HUES48 (cell line): ENCODE results near the gene GRK6.

Experiments
- H3K27ac ChIP-seq: one replicate; pipeline ENCODE4 v1.7.0; 2013; ENCODE audit warnings: low read depth, low read length, inconsistent platforms
- H3K27me3 ChIP-seq: 2 replicates; pipeline ENCODE4 v1.6.1; 2013; ENCODE audit warnings: mild to moderate bottlenecking, low read length; ENCODE audit not compliant: control insufficient read depth, insufficient read depth
- H3K36me3 ChIP-seq: 2 replicates; pipeline ENCODE4 v1.6.1; 2013; ENCODE audit warnings: low read length; ENCODE audit not compliant: control insufficient read depth, insufficient read depth
- H3K4me1 ChIP-seq: 2 replicates; pipeline ENCODE4 v1.6.1; 2013; ENCODE audit warnings: mild to moderate bottlenecking, low read length; ENCODE audit not compliant: control insufficient read depth, insufficient read depth
- H3K4me3 ChIP-seq: 2 replicates; pipeline ENCODE4 v1.5.1; 2013; ENCODE audit warnings: mild to moderate bottlenecking, low read depth, low read length
- H3K9ac ChIP-seq: 2 replicates; pipeline ENCODE4 v1.6.1; 2013; ENCODE audit warnings: mild to moderate bottlenecking, low read depth, low read length, moderate library complexity
- H3K9me3 ChIP-seq: 2 replicates; pipeline ENCODE4 v1.6.1; 2013; ENCODE audit warnings: low read length; ENCODE audit not compliant: control insufficient read depth, insufficient read depth

The GRK6 gene

GRCh38 chr5:177426566-177427210, at the start of gene GRK6:
TSS of gene GRK6 (plus strand) at chr5:177426676. CDS start at chr5:177426846, 170 bp downstream.
- peaks cover 13% of the 10 kb centered on the region for H3K4me1 ChIP-seq
- H3K27me3 ChIP-seq, result no peaks in the 10 kb centered on the region
- peaks cover 19% of the 10 kb centered on the region for H3K36me3 ChIP-seq
- H3K9me3 ChIP-seq, result no peaks in the 10 kb centered on the region
- peak within 1 kb of the TSS; percentile 87 for H3K4me3 ChIP-seq
- peak within 1 kb of the TSS; percentile 97 for H3K9ac ChIP-seq
- peak within 1 kb of the TSS; percentile 97 for H3K27ac ChIP-seq

GRCh38 chr5:177377851-177378776, 48.4 kb upstream of the GRK6 start:
- no peak overlapping the region for H3K4me3 ChIP-seq
- no peaks in the 10 kb centered on the region for H3K36me3 ChIP-seq
- H3K27ac ChIP-seq, result no peak overlapping the region
- H3K9ac ChIP-seq, result no peak overlapping the region
- H3K27me3 ChIP-seq, result no peaks in the 10 kb centered on the region
- H3K4me1 ChIP-seq, result peaks cover 8% of the 10 kb centered on the region; the same call in 1 of the 2 replicates
- H3K9me3 ChIP-seq, result no peaks in the 10 kb centered on the region

- Histone ChIP-seq H3K4me3 (no peak overlapping the region), H3K36me3 (no peaks in the 10 kb centered on the region), H3K9ac (no peak overlapping the region), H3K9me3 (no peaks in the 10 kb centered on the region), H3K27me3 (no peaks in the 10 kb centered on the region), H3K27ac (peak overlapping the region; percentile 77), H3K4me1 (peaks cover 2% of the 10 kb centered on the region; the same call in 1 of the 2 replicates)
Observed at GRCh38 chr5:177378884-177379883, 47.3 kb upstream of the GRK6 start.

- H3K4me1 ChIP-seq, result no peaks in the 10 kb centered on the region
- H3K9ac ChIP-seq, result no peak overlapping the region
- no peaks in the 10 kb centered on the region for H3K9me3 ChIP-seq
- H3K27me3 ChIP-seq, result no peaks in the 10 kb centered on the region
- H3K27ac ChIP-seq, result no peak overlapping the region
- H3K4me3 ChIP-seq, result no peak overlapping the region
- no peaks in the 10 kb centered on the region for H3K36me3 ChIP-seq
Observed at GRCh38 chr5:177380805-177381126, 45.7 kb upstream of the GRK6 start.

GRCh38 chr5:177382423-177383029, 44.0 kb upstream of the GRK6 start:
- Histone ChIP-seq H3K27me3 (no peaks in the 10 kb centered on the region), H3K36me3 (no peaks in the 10 kb centered on the region), H3K4me1 (no peaks in the 10 kb centered on the region), H3K4me3 (no peak overlapping the region), H3K9me3 (no peaks in the 10 kb centered on the region), H3K9ac (no peak overlapping the region), H3K27ac (no peak overlapping the region)

GRCh38 chr5:177383181-177383580, 43.3 kb upstream of the GRK6 start:
- no peak overlapping the region for H3K9ac ChIP-seq
- H3K9me3 ChIP-seq, result no peaks in the 10 kb centered on the region
- no peaks in the 10 kb centered on the region for H3K36me3 ChIP-seq
- H3K4me3 ChIP-seq, result no peak overlapping the region
- H3K27ac ChIP-seq, result no peak overlapping the region
- no peaks in the 10 kb centered on the region for H3K4me1 ChIP-seq
- 0 out of 2 replicates have a peak, but pooled peaks cover 2% of the 10 kb centered on the region for H3K27me3 ChIP-seq

- no peak within 1 kb of the TSS for H3K27ac ChIP-seq
- H3K9ac ChIP-seq, result no peak within 1 kb of the TSS
- no peaks in the 10 kb centered on the region for H3K4me1 ChIP-seq
- H3K9me3 ChIP-seq, result no peaks in the 10 kb centered on the region
- peaks cover 9% of the 10 kb centered on the region for H3K27me3 ChIP-seq
- no peak within 1 kb of the TSS for H3K4me3 ChIP-seq
- H3K36me3 ChIP-seq, result no peaks in the 10 kb centered on the region
Observed at GRCh38 chr5:177384134-177384533, 42.3 kb upstream of the GRK6 start, which contains the start of gene SLC34A1. TSS of gene SLC34A1 (plus strand) at chr5:177384434. CDS start at chr5:177385742, 1,308 bp downstream.

- no peaks in the 10 kb centered on the region for H3K36me3 ChIP-seq
- no peak overlapping the region for H3K4me3 ChIP-seq
- peaks cover 20% of the 10 kb centered on the region for H3K27me3 ChIP-seq
- no peaks in the 10 kb centered on the region for H3K4me1 ChIP-seq
- H3K27ac ChIP-seq, result no peak overlapping the region
- H3K9me3 ChIP-seq, result no peaks in the 10 kb centered on the region
- no peak overlapping the region for H3K9ac ChIP-seq
Observed at GRCh38 chr5:177385720-177386119, 40.8 kb upstream of the GRK6 start.

- no peaks in the 10 kb centered on the region for H3K4me1 ChIP-seq
- no peaks in the 10 kb centered on the region for H3K9me3 ChIP-seq
- no peaks in the 10 kb centered on the region for H3K36me3 ChIP-seq
- H3K27me3 ChIP-seq, result peaks cover 20% of the 10 kb centered on the region
- H3K9ac ChIP-seq, result no peak overlapping the region
- H3K27ac ChIP-seq, result no peak overlapping the region
- no peak overlapping the region for H3K4me3 ChIP-seq
Observed at GRCh38 chr5:177386542-177386941, 39.9 kb upstream of the GRK6 start.

- H3K4me1 ChIP-seq, result no peaks in the 10 kb centered on the region
- H3K27ac ChIP-seq, result no peak overlapping the region
- H3K36me3 ChIP-seq, result no peaks in the 10 kb centered on the region
- H3K9me3 ChIP-seq, result no peaks in the 10 kb centered on the region
- H3K27me3 ChIP-seq, result peaks cover 20% of the 10 kb centered on the region
- H3K9ac ChIP-seq, result no peak overlapping the region
- H3K4me3 ChIP-seq, result no peak overlapping the region
Observed at GRCh38 chr5:177387405-177387804, 39.1 kb upstream of the GRK6 start.
